ENCODE results near the gene FUT7.
A peak's percentile ranks its signal among the peaks of the same experiment; 100 is the strongest.
"Not testable (repeated sequence)": the region's sequence is repeated elsewhere in the genome, so short reads cannot be mapped to it uniquely, and the experiment has no call there.

FUT7 gene

DNA sequence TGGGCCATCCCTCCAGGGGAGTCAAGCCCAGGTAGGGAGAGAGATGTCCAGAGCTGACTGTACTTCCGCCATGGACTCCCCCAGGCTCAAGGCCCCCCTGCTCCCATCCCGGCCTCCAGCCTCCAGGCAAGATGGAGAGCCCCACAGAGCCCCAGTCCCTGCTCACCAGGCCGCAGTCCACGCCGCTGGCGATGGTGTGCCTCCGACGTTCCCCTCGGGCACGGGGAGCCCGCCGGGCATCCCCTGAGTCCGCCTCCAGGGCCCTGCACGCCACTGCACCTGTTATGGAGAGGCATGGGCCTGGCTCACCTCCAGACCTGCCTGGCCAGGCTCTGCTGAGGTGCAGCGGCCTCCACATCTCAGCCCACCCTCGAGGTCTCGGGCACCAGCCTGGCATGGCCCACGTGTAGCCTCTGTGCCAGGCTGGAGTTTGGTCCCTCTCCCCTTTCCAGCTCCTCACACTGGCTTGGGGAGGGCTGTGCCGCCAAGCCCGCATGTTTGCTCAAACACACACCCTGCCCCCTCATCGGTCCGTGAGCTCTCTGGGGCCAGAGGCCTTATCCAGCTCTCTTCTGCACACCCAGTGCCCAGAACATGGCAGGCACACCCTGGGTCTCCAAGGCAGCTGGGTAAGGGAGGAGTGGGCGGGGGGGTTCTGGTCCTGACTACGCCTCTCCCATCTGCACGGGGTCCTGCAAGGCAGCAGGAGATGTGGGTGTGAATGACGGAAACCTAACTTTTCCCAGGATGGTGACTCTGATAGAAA is 34.4 kb upstream of the FUT7 start:
- no peak for DNase-seq

DNA sequence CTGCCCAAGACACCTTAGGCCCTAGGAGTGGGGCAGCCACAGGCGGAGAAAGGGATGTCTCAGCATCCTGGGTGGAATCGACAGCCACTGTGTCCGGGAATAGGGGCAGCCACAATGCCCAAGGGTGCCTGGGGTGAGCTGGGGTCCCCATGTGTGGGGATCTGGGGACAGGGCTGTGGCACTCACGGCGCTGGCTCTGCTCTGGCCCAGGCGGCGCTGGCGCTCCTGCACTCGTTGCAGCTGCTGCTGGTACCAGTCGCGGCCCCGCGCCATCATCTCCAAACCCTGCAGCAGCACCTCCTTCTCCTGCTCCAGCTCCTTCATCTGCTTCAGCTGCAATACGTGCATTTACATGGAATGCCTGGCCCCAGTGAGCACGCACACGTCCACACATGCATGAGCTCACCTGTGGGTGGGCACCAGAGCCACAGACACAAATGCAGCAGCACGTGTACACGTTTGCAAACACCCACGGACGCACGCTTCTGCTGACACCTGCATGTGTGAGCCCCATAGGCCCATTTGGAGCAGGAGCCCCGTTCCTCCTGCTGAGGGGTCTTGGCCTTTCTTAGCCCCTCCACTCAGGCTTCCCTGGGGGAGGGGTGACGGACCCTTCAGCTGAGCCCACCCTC is 33.6 kb upstream of the FUT7 start:
- DNase-seq = no peak

DNA sequence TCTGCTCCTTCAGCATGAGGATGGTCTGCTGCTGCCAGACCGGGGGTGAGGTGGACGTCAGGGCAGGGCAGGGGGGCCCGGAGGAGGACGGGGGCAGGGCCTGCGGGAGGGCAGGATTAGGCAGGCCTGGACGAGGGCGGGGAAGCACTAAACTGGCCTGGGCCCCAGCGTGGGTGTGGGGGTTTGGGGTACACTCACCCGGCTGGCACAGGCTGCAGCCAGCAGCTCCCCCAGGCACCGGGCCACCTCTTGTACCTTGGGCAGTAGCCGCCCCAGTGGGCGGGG is 32.9 kb upstream of the FUT7 start:
- DNase-seq = no peak

DNA sequence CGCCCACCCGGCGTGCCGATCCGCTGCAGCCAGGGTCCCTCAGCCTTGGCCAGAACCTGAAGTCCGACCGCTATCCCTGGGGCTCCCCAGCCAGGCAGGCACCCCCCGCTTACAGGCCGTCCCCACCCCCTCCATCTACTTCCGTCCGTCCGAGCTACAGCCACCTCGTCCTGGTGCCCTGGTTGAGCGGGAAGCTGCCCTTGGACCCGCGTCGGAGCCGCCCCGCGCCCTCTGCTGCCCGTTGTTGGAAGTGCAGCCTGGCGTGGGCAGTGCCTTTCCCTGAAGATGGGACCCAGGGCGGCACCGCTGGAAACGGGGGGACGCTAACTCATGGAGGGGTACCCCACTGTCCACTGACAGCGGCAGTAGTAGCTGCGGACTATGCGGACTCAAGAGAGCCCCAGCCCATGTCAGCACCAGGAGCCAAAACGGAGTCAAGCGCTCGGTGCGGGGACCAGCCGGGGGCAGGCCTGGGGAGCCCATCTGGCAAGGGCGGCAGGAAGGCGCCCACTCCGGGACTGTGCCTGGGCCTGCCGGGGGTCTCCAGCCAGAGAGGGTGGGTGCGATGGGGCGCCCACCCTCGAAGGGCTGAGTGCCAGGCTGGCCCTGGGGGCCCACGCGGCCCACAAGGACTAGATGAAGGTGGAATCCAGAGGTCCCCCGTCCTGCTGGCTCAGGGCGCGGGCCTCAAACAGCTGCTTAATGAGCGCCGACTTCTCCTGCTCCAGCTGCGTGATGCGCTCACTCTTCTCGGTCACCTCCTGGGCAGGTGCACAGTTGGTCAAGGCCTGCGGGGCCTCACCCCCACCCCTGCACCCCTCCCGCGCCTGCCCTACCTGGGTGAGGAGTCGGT is 32.4 kb upstream of the FUT7 start:
- DNase-seq = peak; percentile 72

DNA sequence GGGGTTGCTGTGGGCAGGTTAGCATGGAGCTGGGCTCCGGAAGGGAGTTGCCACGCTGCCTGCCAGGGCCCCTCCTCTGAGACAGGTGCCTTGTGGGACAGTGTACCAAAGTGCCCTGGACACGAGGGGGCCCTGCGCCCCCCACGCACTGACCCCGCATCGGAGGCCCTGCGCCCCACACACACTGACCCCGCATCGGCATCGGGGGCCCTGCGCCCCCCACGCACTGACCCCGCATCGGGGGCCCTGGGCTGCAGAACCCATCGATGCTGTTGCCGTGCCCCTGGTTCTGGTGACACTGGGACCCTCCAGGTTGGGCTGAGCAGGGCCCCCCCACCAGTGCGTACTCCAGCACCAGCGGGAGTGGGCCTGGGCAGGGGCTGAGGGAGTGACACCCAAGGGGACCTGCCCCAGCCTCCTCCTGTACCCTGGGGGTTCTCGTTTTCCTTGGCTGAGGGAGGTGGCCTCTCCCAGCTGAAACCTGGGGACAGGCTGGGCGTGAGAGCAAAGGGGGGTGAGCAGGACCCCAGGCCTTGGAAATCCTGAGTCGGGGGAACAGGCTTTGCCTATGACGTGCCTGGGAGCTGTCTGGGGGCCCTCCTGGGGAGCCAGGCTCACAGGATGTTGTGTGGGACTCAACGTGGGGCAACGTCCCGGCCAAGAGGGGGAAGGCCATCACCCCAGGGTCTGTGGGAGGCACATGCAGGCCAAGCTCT is 31.6 kb upstream of the FUT7 start:
- no peak for DNase-seq

DNA sequence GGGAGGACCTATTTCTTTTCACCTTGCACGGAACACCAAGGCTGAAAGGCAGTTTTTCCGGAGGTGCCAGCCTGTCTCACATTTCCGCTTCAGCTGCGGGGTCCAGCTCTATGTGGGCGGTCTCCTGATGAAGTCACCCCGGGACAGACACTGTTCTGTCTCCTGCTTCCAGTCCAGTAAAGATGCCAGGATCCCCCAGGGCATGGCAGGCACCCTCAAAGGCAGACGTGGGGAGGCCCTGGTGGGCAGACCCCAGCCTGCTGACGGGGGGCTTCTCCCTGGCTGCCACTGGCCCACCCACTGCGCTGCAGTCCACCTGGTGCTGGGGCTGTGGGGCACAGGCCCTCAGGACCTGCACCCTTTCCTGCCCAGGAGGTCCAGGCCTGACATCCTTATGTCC is 30.9 kb upstream of the FUT7 start:
- not testable (repeated sequence) for DNase-seq

DNA sequence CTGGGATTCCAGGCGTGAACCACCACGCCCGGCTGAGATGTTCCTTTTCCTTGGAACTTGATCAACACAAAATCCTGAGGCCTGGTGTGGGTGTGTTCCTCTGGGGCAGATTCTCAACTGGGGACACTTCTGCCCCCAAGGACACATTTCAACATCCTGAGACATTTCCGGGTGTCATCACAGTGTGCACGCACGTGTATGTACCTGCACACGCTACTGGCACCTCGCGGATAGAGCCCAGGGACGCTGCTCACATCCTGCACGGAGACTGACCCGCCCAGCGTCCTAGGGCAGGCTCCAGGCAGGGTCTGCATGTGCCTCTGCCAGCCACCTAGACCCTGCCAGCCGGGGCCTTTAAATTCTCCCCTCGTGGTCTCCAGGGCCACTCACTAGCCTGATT is 30.5 kb upstream of the FUT7 start:
- DNase-seq = no peak

DNA sequence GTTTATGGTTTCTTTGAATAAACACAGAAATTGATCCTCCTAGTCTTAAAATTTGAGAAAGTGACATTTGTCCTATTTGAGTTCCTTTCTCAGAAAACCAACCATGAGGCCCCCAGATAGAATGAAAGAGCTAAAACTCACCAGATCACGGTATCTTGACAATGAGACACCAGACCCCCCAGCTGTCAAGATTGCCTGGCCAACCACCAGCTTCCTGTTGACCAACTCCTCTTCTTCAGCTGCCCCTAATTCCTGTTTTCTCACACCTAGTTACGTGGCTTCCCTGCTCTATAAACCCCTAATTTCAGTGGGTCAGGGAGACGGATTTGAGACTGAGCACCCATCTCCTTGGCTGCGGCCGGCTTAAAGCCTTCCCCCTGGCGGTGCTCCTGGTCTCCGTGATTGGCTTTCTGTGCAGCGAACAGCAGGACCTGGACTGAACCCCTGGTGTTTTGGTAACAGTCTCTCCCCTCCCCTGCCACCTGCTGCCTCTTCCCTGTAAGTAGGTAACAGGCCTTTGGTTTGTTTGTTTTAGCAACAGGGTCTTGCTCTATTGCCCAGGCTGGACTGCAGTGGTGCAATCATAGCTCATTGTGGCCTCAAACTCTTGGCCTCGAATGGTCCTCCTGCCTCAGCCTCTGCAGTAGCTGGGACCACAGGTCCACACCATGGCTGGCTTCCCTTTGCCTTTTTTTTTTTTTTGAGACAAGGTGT is 26.8 kb upstream of the FUT7 start:
- no peak for DNase-seq

DNA sequence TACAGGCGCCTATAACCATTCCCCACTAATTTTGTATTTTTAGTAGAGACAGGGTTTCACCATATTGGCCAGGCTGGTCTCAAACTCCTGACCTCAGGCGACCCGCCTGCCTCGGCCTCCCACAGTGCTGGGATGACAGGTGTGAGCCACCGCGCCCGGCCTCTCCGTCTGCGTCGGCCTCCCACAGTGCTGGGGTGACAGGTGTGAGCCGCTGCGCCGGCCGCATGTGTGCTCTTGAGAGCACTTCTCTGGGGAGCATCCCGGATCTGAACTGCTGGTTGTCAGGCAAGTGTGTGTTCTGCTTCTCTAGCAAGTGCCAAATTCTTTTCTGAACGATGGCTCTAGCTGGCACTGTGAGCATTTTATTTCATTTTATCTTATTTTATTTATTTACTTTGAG is 25.7 kb upstream of the FUT7 start:
- DNase-seq = no peak

DNA sequence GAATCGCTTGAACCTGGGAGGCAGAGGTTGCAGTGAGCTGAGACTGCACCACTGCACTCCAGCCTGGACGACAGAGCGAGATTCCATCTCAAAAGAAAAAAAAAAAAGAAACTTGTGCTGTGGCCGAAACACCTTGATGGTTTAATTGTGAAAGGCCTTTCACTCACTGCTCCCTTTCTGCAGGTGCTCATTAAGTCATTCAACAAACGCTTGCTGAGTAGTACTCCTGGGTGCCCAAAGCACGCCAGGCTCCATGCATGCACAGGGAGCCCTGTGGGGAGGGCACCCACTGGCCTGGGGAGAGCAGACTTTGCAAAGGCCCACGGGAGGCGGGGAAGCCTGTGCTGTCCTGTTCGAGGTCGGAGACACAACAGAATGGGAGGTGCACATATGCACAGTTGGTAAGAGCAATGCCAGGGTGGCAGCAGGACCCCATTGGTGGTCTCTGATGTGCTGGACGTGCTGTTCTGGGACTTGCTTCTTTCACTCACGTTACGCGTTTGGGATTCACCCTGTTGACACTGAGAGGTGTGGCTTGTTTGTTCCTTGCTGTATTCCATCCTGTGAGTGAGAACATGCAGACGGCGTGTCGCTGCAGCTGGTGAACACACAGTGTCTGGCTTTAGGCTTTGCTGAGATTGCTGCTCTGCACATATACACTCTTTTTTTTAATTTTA is 25.0 kb upstream of the FUT7 start:
- DNase-seq = no peak

DNA sequence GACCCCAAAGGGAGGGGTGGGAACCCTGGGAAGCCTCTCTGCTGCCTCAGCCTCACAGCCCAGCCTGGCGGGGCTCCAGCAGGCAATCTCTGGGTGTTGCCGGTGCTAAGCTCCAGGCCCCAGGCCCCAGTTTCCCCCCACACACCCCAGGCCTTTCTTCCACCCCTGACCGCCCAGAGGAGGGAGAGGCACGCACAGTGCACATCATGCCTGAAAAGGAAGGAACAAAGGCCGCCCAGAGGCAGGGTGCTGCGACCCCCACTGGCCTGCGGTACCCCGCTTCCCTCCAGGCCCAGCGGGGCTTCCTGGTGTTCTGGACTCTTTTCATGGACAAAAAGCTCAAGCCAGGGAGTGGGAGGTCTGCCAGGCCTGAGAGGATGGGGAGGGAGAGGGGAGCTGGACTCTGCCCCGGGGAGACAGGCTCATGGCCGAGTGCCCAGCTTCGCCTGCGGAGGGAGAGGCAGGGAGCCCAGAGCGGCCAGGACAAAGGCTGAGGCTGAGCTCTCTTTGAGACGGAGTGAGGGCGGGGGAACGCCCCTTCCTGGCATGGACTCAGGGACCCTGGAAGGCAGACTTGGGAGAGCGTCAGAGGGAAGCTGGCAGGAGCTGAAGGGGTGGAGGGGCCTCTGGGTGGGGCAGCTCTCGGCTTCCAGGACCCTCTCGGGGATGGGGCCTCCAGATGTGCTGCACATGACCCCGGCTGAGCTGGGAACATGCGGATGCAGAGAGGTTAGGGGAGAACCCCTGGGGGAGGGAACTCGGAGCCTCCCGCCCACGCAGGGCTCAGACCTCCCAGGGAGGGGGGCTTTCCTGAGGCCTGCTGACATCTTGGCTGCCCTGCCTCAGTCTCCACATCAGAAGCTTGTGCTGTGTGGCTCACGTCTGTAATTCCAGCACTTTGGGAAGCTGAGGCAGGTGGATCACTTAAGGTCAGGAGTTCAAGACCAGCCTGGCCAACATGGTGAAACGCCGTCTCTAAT is 23.8 kb upstream of the FUT7 start:
- no peak for DNase-seq

DNA sequence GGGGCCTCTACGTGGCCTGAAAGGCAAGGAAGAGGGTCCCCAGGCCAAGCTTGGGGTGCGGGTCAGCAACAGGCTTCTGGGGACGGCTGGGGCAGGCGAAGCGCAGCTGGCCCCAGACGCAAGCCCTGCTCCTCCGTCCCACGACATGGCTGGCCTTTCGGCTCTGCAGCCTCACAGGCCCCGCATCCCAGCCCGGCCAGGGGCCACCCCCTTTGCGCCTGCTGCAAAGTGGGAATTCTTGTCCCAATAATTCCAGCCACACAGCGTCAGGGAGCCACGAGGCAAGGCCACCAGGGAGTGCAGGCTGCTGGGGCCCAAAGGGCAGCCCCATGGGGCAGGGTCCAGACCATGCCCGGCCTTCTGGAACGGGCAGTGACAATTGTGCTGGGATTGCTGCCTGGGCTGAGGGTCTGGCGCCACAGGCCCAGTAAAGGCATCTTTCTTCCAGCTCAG is 23.1 kb upstream of the FUT7 start:
- DNase-seq = no peak

DNA sequence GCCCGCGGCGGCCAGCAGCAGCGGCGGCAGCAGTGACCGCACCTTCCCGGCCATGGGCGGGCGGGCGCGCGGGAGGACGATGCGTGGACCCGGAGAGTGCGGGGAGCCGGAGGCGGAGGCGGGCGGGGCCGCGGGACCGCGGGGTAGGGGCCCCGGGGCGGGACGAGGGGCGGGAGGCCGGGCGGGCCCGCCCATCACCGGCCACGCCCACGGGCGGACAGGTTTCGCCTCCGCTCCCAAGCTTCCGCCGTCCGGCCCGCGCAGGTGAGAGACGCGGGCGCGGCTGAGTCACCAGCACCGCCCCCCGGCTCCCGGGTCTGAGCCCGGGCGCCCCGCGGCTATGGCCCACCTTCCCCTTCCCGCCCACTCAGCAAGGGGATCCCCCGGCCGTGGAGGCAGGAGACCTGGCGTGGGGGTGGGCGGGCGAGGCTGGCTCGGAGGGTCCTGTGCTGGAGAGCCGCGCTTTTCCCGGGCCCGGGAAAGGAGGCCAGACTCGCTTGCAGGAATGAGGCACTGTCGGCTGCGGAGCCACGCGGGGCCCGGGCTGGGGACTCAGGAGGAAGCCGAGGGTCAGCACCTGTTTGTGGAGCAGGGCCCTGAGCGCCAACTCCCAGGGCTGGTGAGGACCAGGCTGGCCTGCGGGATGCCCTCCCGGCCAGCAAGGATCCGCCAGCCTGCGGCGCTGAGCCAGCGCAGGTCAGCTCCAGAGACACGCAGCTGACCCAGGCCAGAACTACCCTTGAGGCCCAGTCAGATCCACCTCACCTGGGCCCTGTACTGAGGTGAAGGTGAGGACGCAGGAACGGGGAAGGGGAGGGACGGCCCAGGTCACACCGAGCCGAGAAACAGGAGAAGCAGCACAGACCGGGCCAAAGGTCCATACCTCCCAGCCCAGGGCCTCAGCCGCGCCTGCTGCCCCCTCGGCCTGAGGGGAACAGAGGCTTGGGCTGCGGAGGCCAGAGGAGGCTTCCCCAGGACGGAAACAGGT is 22.4 kb upstream of the FUT7 start, which contains the start of gene ENTPD2:
ENTPD2 (minus strand) TSS at position 118 of the 988 bp plus-strand sequence; CDS start at position 54, 64 bp downstream.
- DNase-seq = peak; percentile 55

DNA sequence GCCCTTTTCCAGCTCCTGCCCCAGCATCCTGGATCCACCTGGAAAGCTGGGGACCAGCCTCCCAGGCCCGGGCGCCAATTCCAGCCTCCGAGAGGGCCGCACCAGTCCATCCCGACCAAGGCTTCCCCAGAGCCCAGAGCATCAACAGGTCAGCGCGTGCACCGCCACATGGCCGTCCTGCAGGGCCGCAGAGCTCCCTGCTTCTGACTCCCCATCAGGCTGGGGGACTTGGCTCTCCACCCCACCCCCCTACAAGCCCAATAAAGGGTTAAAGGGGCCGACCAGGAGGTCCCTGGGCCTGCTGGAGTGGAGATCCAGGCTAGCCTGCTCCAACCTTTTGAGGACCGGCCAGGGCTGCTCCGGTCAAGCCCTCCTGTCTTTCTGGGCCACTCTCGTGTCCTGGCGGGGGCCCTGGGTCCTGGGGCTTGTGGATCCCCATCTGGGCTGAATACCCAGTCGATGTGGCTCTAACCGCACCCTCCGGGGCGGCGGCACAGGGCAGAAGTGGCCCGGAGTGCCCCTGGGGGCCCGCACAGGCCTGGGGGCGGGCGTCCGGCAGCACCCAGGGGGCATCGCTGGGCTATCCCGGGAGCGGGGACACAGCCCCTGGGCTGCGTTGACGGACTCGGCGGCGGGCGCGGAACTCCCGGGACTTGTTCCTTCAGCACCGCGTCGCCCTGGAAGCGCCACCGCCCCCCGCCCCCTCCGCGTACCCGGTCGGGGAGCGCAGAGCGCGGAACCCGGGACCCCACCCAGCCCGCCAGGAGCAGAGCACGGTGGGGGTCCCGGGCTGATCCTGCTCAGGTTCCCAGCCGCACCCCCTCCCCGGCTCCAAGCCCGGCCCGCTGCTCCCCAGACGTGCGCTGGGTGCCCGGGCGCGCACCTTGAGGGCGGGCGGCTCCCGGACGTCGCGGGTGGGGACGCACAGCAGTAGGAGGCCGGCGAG is 21.4 kb upstream of the FUT7 start:
- DNase-seq = no peak

DNA sequence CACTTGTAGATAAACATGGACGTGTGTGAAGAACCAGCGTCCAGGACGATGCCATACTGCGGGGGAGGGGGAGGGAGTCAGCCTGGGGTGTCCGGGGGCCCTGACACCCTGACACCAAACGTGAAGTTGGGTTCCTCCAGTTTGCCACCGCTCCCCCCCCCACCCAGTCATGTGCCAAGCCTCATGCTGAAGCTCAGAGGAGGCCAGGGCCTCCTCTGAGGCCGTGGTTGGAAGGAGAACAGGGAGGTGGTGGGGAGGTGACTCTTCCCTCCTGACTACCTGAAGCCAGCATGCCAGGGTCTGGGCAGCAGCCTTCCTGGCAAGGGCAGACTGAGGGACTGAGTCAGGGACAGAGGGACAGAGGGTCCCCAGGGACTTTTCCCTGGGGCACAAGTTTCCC is 20.4 kb upstream of the FUT7 start:
- DNase-seq = no peak

DNA sequence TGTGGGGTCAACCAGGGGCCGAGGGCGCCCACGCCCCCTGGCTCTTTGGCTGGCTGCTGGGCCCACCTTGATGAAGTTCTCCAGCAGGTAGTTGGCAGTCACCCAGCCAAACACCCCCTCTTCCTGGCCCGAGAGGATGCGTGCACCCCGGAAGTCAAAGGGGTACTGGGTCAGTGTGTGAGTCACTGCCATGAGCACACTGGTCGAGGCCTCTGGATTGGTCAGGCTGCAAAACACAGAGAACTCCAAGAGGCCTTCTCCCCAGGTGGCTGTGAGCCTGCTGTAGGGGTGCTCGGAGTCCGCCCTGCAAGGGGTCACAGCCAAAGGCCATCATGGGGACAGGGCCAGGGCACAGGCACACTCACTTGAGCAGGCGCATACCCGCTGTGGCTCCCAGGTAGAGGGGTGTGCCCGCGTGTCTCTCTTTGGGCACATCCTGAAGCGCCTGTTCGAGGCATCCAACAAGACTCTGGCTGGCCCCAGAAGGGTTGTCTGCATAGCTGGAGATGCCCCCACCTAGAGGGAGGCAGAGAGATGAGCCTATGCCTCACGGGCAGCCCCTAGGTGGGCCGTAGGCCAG is 19.3 kb upstream of the FUT7 start:
- DNase-seq = no peak

DNA sequence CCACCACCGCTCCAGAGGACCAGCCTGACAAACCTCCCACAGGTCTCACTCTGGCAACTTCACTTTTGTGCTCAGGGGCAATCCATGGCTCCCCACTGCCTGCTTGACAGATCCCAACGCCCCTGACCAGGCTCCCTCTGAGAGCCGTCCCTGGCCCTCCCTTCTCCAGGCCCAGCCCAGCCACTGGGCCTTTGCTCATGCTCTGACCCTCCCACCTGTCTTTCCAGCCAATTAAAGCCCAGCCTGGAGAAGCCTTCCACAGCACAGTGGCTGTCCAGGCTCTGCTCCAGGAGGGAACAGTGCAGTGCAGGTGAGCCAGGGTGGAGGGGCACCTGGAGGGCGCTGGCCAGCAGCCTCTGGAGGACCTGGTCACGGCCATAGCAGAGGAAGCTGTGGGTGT is 18.7 kb upstream of the FUT7 start:
- no peak for DNase-seq
